BLaER1 (cell line): ENCODE measurements around the gene ALG10B.
A peak's percentile ranks its signal among the peaks of the same experiment; 100 is the strongest.
"Not testable (repeated sequence)": the region's sequence is repeated elsewhere in the genome, so short reads cannot be mapped to it uniquely, and the experiment has no call there.

ENCODE experiments used
- H3K27ac ChIP-seq: shearing (Covaris generic); formaldehyde crosslinking; 2 replicates; pipeline ENCODE4 v1.8.1; 2022
- H3K27me3 ChIP-seq: shearing (Covaris generic); formaldehyde crosslinking; 2 replicates; pipeline ENCODE4 v1.8.1; 2022
- H3K36me3 ChIP-seq: shearing (Covaris generic); formaldehyde crosslinking; 2 replicates; pipeline ENCODE4 v1.8.1; 2022
- H3K4me1 ChIP-seq: shearing (Covaris generic); formaldehyde crosslinking; 2 replicates; pipeline ENCODE4 v1.8.1; 2022
- H3K4me2 ChIP-seq: shearing (Covaris generic); formaldehyde crosslinking; 2 replicates; pipeline ENCODE4 v1.8.1; 2022
- H3K4me3 ChIP-seq: shearing (Covaris generic); formaldehyde crosslinking; 2 replicates; pipeline ENCODE4 v1.8.1; 2022
- H3K9ac ChIP-seq: shearing (Covaris generic); formaldehyde crosslinking; 2 replicates; pipeline ENCODE4 v1.8.1; 2022
- H3K9me3 ChIP-seq: shearing (Covaris generic); formaldehyde crosslinking; 2 replicates; pipeline ENCODE4 v1.8.1; 2022
- H4K20me1 ChIP-seq: shearing (Covaris generic); formaldehyde crosslinking; 2 replicates; pipeline ENCODE4 v1.8.1; 2022
- Cebpa-rat ChIP-seq: shearing (Covaris generic); IDR thresholded peaks from 2 replicates; pipeline ENCODE4 v1.8.1; 2022

ALG10B gene

DNA sequence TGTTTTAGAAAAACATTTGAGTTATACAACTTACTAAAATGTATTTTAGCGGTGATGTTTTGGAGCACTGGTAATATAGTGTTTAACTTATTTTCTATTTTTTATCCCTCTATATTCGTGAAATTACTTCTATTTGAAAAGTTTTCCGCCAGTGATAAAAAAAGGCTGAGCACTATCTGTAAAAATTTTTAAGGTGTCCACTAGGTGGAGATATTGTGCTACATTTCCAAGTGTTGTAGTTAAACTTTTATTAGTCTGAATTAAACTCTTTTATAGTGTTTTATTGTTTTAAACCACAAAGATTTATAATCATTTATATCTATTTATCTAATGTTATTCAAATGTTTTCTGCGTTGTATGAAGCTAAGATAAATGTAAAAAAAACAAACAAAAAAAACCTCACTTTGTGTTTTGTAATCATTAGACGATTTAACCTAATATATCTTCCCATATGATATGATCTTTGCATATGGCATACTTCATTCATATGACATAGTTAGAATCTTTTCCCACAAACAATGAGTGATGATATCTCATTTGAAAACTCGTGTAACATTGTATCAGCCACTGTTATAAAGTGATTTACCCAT lies 11.8 kb downstream of the ALG10B start:
- Histone ChIP-seq H3K4me3 (no peak overlapping the region), H3K27ac (no peak overlapping the region), H3K4me2 (no peak overlapping the region), H4K20me1 (no peaks in the 10 kb centered on the region), H3K27me3 (no peaks in the 10 kb centered on the region), H3K9ac (no peak overlapping the region), H3K4me1 (no peaks in the 10 kb centered on the region), H3K9me3 (peaks cover 18% of the 10 kb centered on the region; the same call in 1 of the 2 replicates), H3K36me3 (no peaks in the 10 kb centered on the region)
- no peak for TF ChIP-seq Cebpa-rat

DNA sequence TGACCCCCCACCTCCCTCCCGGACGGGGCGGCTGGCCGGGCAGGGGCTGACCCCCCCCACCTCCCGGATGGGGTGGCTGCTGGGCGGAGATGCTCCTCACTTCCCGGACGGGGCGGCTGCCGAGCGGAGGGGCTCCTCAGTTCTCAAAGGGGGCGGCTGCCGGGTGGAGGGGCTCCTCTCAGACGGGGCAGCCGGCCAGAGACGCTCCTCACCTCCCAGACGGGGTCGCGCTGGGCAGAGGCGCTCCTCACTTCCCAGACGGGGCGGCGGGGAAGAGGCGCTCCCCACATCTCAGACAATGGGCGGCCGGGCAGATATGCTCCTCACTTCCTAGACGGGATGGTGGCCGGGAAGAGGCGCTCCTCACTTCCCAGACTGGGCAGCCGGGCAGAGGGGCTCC lies 13.8 kb downstream of the ALG10B start:
- H4K20me1 ChIP-seq, H3K9ac ChIP-seq: not testable (repeated sequence)

DNA sequence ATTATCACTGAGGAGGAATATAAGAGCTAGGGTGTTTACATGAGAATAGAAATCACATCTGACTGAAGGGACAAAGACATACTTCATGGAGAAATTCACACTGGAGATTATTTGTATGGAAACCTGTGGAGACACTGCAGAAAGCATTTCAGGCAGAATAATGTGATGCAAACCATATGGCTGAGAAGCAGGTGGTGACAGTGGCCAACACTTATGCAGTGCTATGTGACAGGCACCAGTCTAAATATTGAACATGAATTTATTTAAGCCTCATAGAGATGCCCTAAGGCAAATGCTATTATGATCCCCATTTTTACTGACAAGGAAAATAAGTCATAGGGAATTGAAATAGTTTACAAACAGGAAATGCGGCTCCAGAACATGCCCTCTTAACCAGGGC lies 16.2 kb downstream of the ALG10B start:
- Histone ChIP-seq H3K27me3 (no peaks in the 10 kb centered on the region), H3K9ac (no peak overlapping the region), H3K4me1 (no peaks in the 10 kb centered on the region), H3K4me2 (no peak overlapping the region), H3K9me3 (peaks cover 18% of the 10 kb centered on the region; the same call in 1 of the 2 replicates), H3K27ac (no peak overlapping the region), H3K36me3 (no peaks in the 10 kb centered on the region), H4K20me1 (no peaks in the 10 kb centered on the region), H3K4me3 (no peak overlapping the region)
- TF ChIP-seq Cebpa-rat, result no peak

More for the DNA sequence above, 13.8 kb downstream of the ALG10B start:
- H3K9me3 ChIP-seq, result peaks cover 18% of the 10 kb centered on the region; the same call in 1 of the 2 replicates
- not testable (repeated sequence) for H3K4me3 ChIP-seq, H3K4me1 ChIP-seq, H3K36me3 ChIP-seq, H3K27me3 ChIP-seq, H3K27ac ChIP-seq, H3K4me2 ChIP-seq

DNA sequence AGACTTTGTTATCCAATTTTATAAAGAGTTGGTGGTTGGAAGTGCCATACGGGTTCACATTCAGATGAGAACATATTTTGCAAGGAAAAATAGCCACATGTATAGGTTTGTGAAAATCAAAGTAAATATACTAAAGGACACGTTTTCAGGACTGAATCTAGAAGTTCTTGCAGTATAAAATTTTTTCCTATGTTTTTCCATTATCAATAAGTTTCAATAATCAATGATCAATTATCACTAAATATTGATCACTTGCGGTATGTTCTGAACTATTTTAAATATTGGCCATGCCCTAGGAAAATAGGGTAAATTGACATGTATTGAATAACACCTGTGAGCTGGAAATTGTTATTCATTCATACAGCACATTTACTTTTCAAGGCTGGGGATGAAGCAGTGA lies 25.9 kb downstream of the ALG10B start:
- Histone ChIP-seq H3K9ac (no peak overlapping the region), H3K4me2 (no peak overlapping the region), H3K27me3 (no peaks in the 10 kb centered on the region), H4K20me1 (no peaks in the 10 kb centered on the region), H3K9me3 (peaks cover 13% of the 10 kb centered on the region), H3K36me3 (no peaks in the 10 kb centered on the region), H3K4me1 (no peaks in the 10 kb centered on the region), H3K4me3 (no peak overlapping the region), H3K27ac (no peak overlapping the region)
- TF ChIP-seq Cebpa-rat, result no peak

DNA sequence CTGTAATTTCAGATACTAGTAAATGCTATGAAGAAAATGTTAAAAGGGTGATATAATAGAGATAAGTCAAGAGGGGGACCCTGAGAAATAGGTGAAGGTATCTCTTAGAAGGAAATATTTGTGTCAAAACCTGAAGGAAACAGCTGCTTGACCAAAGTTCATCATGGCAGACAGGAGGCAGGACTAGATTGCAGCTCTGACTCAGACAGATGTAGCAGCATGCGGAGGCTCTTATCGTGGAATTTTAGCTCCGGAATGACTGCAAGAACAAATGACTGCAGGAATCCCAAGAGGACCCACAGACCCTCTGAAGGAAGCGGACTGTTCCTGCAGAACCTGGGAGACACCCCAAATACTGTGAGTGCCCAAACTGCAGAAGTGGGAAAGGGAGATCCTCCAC lies 26.7 kb downstream of the ALG10B start:
- H3K4me2 ChIP-seq, H4K20me1 ChIP-seq, H3K9ac ChIP-seq, H3K36me3 ChIP-seq, H3K27ac ChIP-seq, H3K27me3 ChIP-seq, H3K4me3 ChIP-seq, H3K4me1 ChIP-seq: not testable (repeated sequence)
- peaks cover 18% of the 10 kb centered on the region for H3K9me3 ChIP-seq

DNA sequence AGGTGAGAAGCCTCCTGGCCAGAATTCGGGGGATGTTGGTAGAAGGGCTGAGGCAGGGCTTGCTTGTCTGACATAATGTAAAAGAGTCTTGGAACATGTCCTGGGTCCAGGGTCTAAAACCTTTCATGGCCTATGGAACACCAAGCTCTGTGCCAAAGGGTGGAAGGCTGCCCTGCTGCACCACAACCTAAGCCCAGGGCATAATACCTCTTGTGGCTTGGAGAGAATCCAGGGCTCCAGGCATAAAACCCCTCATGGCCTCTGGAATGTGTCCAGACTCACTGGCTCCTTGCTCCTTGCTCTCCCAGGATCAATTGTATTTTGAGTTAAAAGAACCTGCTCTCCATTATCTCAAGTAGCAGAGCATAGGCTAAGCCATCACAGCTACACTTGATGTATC lies 27.3 kb downstream of the ALG10B start:
- not testable (repeated sequence) for H3K27me3 ChIP-seq, H3K27ac ChIP-seq, H3K4me1 ChIP-seq, H3K36me3 ChIP-seq, H3K9ac ChIP-seq, H3K4me2 ChIP-seq, H4K20me1 ChIP-seq, H3K4me3 ChIP-seq
- H3K9me3 ChIP-seq, result peaks cover 18% of the 10 kb centered on the region

DNA sequence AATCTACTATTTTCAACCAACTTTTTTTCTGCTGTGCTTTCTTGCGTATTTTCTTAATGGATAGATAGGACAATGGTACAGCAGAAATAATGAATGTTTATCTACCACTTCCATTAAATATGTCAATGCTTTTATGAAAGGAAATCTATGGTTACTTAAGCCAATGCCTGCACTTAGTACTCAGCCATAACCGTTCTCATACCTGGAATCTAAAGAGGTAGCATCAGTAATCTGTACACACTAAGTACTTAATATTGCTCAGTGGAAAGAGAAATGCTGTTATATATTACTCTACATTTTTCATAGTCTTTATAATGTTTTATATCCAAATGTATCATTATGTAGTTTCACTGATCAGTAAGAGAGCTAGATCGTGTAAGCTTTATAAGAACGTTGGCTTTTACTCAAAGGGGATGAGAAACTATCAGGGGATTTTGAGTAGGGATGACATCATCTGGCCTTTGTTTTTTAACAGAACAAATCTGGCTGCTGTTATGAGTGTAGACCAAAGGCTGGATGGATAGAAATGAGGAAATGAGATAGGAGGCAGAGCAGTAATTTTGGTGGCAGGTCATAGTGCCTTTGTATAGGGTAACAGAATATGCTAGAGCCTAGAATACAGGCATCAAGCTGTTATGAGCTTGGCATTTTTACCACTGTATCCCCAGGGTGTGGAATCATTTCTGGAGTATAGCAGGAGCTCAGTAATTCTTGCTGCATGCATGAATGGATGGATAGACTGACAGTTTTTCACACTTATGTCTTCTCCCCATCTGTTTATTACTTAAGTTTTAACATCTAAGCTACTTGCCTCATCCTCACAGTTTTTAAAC lies 34.0 kb downstream of the ALG10B start:
- no peaks in the 10 kb centered on the region for H4K20me1 ChIP-seq
- H3K27ac ChIP-seq, result peak overlapping the region; percentile 24; the same call in 1 of the 2 replicates
- no peaks in the 10 kb centered on the region for H3K27me3 ChIP-seq
- H3K9ac ChIP-seq, result peak overlapping the region; percentile 7; the same call in 1 of the 2 replicates
- H3K4me1 ChIP-seq, result peaks cover 19% of the 10 kb centered on the region
- H3K36me3 ChIP-seq, result no peaks in the 10 kb centered on the region
- H3K4me2 ChIP-seq, result peak overlapping the region; percentile 66
- H3K9me3 ChIP-seq, result peaks cover 10% of the 10 kb centered on the region; the same call in 1 of the 2 replicates
- H3K4me3 ChIP-seq, result no peak overlapping the region
- no peak for TF ChIP-seq Cebpa-rat

GRCh38 chr12:38351175-38351508 lies 34.6 kb downstream of the ALG10B start:
- peak overlapping the region; percentile 66 for H3K4me2 ChIP-seq

GRCh38 chr12:38367506-38367905 lies 50.9 kb downstream of the ALG10B start:
- no peaks in the 10 kb centered on the region for H3K27me3 ChIP-seq
- no peaks in the 10 kb centered on the region for H3K4me1 ChIP-seq
- no peaks in the 10 kb centered on the region for H4K20me1 ChIP-seq
- no peaks in the 10 kb centered on the region for H3K9me3 ChIP-seq
- H3K27ac ChIP-seq, result no peak overlapping the region
- H3K36me3 ChIP-seq, result no peaks in the 10 kb centered on the region
- no peak overlapping the region for H3K4me2 ChIP-seq
- no peak overlapping the region for H3K4me3 ChIP-seq
- H3K9ac ChIP-seq, result no peak overlapping the region
- TF ChIP-seq Cebpa-rat, result no peak

More at GRCh38 chr12:38351175-38351508, 34.6 kb downstream of the ALG10B start:
- not testable (repeated sequence) for H3K36me3 ChIP-seq, H4K20me1 ChIP-seq, H3K27me3 ChIP-seq, H3K9me3 ChIP-seq, H3K4me3 ChIP-seq
- H3K4me1 ChIP-seq, result peaks cover 19% of the 10 kb centered on the region
- peak overlapping the region; percentile 7; the same call in 1 of the 2 replicates for H3K9ac ChIP-seq
- H3K27ac ChIP-seq, result peak overlapping the region; percentile 24; the same call in 1 of the 2 replicates

DNA sequence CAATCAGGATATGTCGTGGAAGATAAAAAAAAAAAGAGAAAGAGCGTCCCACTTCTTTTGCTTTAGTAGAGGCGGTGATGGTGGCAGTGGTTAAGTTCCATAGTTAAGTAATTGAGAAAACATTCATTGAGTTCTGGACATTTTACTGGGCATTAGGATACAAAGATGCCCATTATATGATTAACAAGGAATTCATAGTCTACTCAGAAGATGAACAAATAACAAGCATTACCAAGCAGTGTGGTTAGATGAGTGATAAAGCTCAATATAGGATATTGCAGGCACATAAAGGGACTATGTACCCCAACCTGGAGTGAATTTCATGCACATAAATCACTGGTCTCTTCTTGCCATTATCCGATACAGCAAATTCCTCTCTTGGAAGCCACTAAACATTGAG lies 53.7 kb downstream of the ALG10B start:
- no peaks in the 10 kb centered on the region for H3K36me3 ChIP-seq
- TF ChIP-seq Cebpa-rat, result no peak
- H4K20me1 ChIP-seq, result no peaks in the 10 kb centered on the region
- no peak overlapping the region for H3K27ac ChIP-seq
- no peak overlapping the region for H3K9ac ChIP-seq
- no peaks in the 10 kb centered on the region for H3K27me3 ChIP-seq
- peaks cover 4% of the 10 kb centered on the region; the same call in 1 of the 2 replicates for H3K9me3 ChIP-seq
- H3K4me3 ChIP-seq, result no peak overlapping the region
- H3K4me2 ChIP-seq, result no peak overlapping the region
- H3K4me1 ChIP-seq, result no peaks in the 10 kb centered on the region
